HEK293 (cell line): ENCODE results near the gene SMPX.

Experiments
- CTCF ChIA-PET: fragments of 350-600 bp; formaldehyde crosslinking; extraction: SDS; loops from one replicate; lab custom pipeline; 2021; ENCODE audit warnings: antibody characterized with exemption; lab: Yijun Ruan, JAX
- POLR2A ChIA-PET: fragments of 300-600 bp; formaldehyde crosslinking; extraction: SDS; loops from one replicate; lab custom pipeline; 2020; ENCODE audit warnings: antibody characterized with exemption, inconsistent platforms; lab: Yijun Ruan, JAX
- H3K27ac ChIP-seq: fragments of 200-500 bp; sonication (Bioruptor generic); 2 replicates; pipeline ENCODE4 v1.5.1; 2014; ENCODE audit warnings: low read depth, low read length, control low read depth, inconsistent platforms; ENCODE audit errors: extremely low read depth
- H3K36me3 ChIP-seq, 2 experiments: fragments of 200-500 bp in 1 of 2; sonication (Bioruptor generic) in 1 of 2; 1 replicate in 1 of 2; 2 replicates in 1 of 2; pipeline ENCODE4 v1.5.1; 2014 to 2017; ENCODE audit warnings: inconsistent platforms in 2 of 2, low read length in 2 of 2; ENCODE audit not compliant: control insufficient read depth in 2 of 2, insufficient read depth in 1 of 2
- H3K4me1 ChIP-seq: fragments of 200-500 bp; sonication (Bioruptor generic); 2 replicates; pipeline ENCODE4 v1.5.1; 2014; ENCODE audit warnings: mild to moderate bottlenecking, low read length, inconsistent platforms; ENCODE audit not compliant: control insufficient read depth, insufficient read depth
- H3K4me3 ChIP-seq: 2 replicates; pipeline ENCODE4 v1.5.1; 2011; ENCODE audit warnings: low read depth, mild to moderate bottlenecking, control low read depth, low read length, moderate library complexity
- H3K9me3 ChIP-seq: fragments of 200-500 bp; sonication (Bioruptor generic); 2 replicates; pipeline ENCODE4 v1.5.1; 2014; ENCODE audit warnings: low read depth, low read length, inconsistent platforms; ENCODE audit not compliant: control insufficient read depth, insufficient read depth
- IKZF3 ChIP-seq: fragments of 450-650 bp; IDR thresholded peaks from 2 replicates; pipeline ENCODE4 v1.5.0; 2018; ENCODE audit warnings: missing biosample characterization, mild to moderate bottlenecking, missing genetic modification characterization, moderate library complexity
- PRDM1 ChIP-seq: fragments of 450-650 bp; formaldehyde crosslinking; IDR thresholded peaks from 2 replicates; pipeline ENCODE4; 2016; ENCODE audit warnings: missing biosample characterization, missing genetic modification characterization
- RBAK ChIP-seq: fragments of 450-650 bp; formaldehyde crosslinking; IDR thresholded peaks from 2 replicates; pipeline ENCODE4 v1.5.1; 2016; ENCODE audit warnings: missing biosample characterization, missing genetic modification characterization
- SCRT1 ChIP-seq: fragments of 450-650 bp; formaldehyde crosslinking; IDR thresholded peaks from 2 replicates; pipeline ENCODE4 v1.5.1; 2016; ENCODE audit warnings: missing biosample characterization, missing genetic modification characterization, borderline replicate concordance
- ZIC2 ChIP-seq: fragments of 450-650 bp; formaldehyde crosslinking; IDR thresholded peaks from 2 replicates; pipeline ENCODE4 v1.5.1; 2016; ENCODE audit warnings: missing biosample characterization, missing genetic modification characterization
- ZNF132 ChIP-seq: fragments of 450-650 bp; formaldehyde crosslinking; IDR thresholded peaks from 2 replicates; pipeline ENCODE4 v1.5.1; 2017; ENCODE audit warnings: missing biosample characterization, missing genetic modification characterization, borderline replicate concordance
- ZNF175 ChIP-seq: fragments of 450-650 bp; formaldehyde crosslinking; IDR thresholded peaks from 2 replicates; pipeline ENCODE4 v1.5.1; 2016; ENCODE audit warnings: missing biosample characterization, missing genetic modification characterization
- ZNF391 ChIP-seq: fragments of 450-650 bp; formaldehyde crosslinking; IDR thresholded peaks from 2 replicates; pipeline ENCODE4 v1.5.1; 2016; ENCODE audit warnings: low read depth, missing biosample characterization, missing genetic modification characterization, borderline replicate concordance
- ZNF701 ChIP-seq: fragments of 450-650 bp; formaldehyde crosslinking; IDR thresholded peaks from 2 replicates; pipeline ENCODE4 v1.5.1; 2016; ENCODE audit warnings: missing biosample characterization, missing genetic modification characterization
- ZNF785 ChIP-seq: fragments of 450-650 bp; formaldehyde crosslinking; IDR thresholded peaks from 2 replicates; pipeline ENCODE4 v1.5.1; 2016; ENCODE audit warnings: missing biosample characterization, missing genetic modification characterization
- TF ChIP-seq, protein P1 (sequence below): fragments of 450-650 bp; formaldehyde crosslinking; IDR thresholded peaks from 2 replicates; pipeline ENCODE4 v1.5.0; 2017; ENCODE audit warnings: missing biosample characterization, missing genetic modification characterization, borderline replicate concordance
- TF ChIP-seq, protein P2 (sequence below): fragments of 450-650 bp; formaldehyde crosslinking; IDR thresholded peaks from 2 replicates; pipeline ENCODE4 v1.5.1; 2016; ENCODE audit warnings: missing biosample characterization, missing genetic modification characterization
- TF ChIP-seq, protein P3 (sequence below): fragments of 450-650 bp; formaldehyde crosslinking; IDR thresholded peaks from 2 replicates; pipeline ENCODE4 v1.5.1; 2016; ENCODE audit warnings: missing biosample characterization, missing genetic modification characterization
- TF ChIP-seq, protein P4 (sequence below): fragments of 450-650 bp; formaldehyde crosslinking; IDR thresholded peaks from 2 replicates; pipeline ENCODE4 v1.5.1; 2016; ENCODE audit warnings: missing biosample characterization, missing genetic modification characterization
- TF ChIP-seq, protein P5 (sequence below): fragments of 450-650 bp; formaldehyde crosslinking; IDR thresholded peaks from 2 replicates; pipeline ENCODE4 v1.5.1; 2016; ENCODE audit warnings: missing biosample characterization, missing genetic modification characterization

SMPX gene

DNA sequence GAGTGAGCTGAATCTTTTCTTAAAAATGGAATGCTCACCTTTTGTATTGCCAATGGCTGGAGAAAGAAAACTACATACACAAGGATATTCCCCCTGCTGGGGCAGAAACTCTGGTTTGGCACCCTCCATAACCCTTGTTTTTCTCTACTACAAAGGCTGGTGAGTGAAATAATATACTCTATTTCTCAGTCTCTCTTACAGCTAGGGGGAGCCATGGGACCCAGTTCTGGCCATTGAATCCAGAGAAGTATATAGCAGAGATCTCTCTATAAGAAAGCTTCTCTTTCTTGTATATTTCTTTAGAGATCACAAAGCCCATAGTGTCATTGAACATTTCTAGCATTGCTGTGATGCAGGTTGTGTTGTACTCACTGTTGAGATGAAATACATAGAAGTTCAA, 49.8 kb downstream of the SMPX start (continued):
- TF ChIP-seq ZNF132 (tag by site-specific recombination) (no peak), ZIC2 (tag by site-specific recombination) (no peak), SCRT1 (tag by site-specific recombination) (no peak), RBAK (no peak), ZNF391 (tag by site-specific recombination) (no peak), ZNF701 (tag by site-specific recombination) (no peak), ZNF175 (tag by site-specific recombination) (no peak)
- TF ChIP-seq, protein P1, sequence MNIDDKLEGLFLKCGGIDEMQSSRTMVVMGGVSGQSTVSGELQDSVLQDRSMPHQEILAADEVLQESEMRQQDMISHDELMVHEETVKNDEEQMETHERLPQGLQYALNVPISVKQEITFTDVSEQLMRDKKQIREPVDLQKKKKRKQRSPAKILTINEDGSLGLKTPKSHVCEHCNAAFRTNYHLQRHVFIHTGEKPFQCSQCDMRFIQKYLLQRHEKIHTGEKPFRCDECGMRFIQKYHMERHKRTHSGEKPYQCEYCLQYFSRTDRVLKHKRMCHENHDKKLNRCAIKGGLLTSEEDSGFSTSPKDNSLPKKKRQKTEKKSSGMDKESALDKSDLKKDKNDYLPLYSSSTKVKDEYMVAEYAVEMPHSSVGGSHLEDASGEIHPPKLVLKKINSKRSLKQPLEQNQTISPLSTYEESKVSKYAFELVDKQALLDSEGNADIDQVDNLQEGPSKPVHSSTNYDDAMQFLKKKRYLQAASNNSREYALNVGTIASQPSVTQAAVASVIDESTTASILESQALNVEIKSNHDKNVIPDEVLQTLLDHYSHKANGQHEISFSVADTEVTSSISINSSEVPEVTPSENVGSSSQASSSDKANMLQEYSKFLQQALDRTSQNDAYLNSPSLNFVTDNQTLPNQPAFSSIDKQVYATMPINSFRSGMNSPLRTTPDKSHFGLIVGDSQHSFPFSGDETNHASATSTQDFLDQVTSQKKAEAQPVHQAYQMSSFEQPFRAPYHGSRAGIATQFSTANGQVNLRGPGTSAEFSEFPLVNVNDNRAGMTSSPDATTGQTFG (tag by site-specific recombination), result no peak
- TF ChIP-seq, protein P2, sequence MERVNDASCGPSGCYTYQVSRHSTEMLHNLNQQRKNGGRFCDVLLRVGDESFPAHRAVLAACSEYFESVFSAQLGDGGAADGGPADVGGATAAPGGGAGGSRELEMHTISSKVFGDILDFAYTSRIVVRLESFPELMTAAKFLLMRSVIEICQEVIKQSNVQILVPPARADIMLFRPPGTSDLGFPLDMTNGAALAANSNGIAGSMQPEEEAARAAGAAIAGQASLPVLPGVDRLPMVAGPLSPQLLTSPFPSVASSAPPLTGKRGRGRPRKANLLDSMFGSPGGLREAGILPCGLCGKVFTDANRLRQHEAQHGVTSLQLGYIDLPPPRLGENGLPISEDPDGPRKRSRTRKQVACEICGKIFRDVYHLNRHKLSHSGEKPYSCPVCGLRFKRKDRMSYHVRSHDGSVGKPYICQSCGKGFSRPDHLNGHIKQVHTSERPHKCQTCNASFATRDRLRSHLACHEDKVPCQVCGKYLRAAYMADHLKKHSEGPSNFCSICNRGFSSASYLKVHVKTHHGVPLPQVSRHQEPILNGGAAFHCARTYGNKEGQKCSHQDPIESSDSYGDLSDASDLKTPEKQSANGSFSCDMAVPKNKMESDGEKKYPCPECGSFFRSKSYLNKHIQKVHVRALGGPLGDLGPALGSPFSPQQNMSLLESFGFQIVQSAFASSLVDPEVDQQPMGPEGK (tag by site-specific recombination), result no peak
- TF ChIP-seq, protein P3, sequence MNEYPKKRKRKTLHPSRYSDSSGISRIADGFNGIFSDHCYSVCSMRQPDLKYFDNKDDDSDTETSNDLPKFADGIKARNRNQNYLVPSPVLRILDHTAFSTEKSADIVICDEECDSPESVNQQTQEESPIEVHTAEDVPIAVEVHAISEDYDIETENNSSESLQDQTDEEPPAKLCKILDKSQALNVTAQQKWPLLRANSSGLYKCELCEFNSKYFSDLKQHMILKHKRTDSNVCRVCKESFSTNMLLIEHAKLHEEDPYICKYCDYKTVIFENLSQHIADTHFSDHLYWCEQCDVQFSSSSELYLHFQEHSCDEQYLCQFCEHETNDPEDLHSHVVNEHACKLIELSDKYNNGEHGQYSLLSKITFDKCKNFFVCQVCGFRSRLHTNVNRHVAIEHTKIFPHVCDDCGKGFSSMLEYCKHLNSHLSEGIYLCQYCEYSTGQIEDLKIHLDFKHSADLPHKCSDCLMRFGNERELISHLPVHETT (tag by site-specific recombination), result no peak

DNA sequence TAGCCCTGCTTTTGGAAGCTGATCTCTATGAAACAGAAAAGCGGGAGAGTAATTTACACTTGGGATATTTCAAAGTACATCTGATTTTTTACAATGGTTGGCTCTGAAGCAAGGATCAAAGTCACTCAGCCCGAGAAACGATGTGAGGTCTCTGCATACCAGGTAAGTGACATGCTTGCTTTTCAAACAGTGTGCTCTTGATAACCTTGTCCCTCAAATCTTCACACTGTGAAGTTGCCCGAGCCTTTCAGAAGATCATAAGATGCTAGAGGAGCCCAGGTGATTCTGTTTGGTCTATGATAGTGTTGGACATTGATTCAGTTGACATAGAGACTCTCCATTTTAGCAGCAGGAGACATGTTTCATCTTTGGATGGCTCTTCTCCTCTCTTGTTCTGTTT, 52.7 kb downstream of the SMPX start:
- CTCF ChIA-PET, result no interaction called here
- no peak for TF ChIP-seq IKZF3 (tag by site-specific recombination)
- no peak for TF ChIP-seq ZNF785
- no peak for TF ChIP-seq PRDM1 (tag by site-specific recombination)
- TF ChIP-seq, protein P4, sequence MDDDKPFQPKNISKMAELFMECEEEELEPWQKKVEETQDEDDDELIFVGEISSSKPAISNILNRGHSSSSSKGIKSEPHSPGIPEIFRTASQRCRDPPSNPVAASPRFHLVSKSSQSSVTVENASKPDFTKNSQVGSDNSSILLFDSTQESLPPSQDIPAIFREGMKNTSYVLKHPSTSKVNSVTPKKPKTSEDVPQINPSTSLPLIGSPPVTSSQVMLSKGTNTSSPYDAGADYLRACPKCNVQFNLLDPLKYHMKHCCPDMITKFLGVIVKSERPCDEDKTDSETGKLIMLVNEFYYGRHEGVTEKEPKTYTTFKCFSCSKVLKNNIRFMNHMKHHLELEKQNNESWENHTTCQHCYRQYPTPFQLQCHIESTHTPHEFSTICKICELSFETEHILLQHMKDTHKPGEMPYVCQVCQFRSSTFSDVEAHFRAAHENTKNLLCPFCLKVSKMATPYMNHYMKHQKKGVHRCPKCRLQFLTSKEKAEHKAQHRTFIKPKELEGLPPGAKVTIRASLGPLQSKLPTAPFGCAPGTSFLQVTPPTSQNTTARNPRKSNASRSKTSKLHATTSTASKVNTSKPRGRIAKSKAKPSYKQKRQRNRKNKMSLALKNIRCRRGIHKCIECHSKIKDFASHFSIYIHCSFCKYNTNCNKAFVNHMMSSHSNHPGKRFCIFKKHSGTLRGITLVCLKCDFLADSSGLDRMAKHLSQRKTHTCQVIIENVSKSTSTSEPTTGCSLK, result no peak
- TF ChIP-seq, protein P5, sequence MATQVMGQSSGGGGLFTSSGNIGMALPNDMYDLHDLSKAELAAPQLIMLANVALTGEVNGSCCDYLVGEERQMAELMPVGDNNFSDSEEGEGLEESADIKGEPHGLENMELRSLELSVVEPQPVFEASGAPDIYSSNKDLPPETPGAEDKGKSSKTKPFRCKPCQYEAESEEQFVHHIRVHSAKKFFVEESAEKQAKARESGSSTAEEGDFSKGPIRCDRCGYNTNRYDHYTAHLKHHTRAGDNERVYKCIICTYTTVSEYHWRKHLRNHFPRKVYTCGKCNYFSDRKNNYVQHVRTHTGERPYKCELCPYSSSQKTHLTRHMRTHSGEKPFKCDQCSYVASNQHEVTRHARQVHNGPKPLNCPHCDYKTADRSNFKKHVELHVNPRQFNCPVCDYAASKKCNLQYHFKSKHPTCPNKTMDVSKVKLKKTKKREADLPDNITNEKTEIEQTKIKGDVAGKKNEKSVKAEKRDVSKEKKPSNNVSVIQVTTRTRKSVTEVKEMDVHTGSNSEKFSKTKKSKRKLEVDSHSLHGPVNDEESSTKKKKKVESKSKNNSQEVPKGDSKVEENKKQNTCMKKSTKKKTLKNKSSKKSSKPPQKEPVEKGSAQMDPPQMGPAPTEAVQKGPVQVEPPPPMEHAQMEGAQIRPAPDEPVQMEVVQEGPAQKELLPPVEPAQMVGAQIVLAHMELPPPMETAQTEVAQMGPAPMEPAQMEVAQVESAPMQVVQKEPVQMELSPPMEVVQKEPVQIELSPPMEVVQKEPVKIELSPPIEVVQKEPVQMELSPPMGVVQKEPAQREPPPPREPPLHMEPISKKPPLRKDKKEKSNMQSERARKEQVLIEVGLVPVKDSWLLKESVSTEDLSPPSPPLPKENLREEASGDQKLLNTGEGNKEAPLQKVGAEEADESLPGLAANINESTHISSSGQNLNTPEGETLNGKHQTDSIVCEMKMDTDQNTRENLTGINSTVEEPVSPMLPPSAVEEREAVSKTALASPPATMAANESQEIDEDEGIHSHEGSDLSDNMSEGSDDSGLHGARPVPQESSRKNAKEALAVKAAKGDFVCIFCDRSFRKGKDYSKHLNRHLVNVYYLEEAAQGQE (tag by site-specific recombination), result no peak
- no peak overlapping the region for H3K4me3 ChIP-seq

More for the DNA sequence above, 52.7 kb downstream of the SMPX start:
- Histone ChIP-seq H3K36me3 (no peaks in the 10 kb centered on the region), H3K27ac (no peak overlapping the region), H3K4me1 (no peaks in the 10 kb centered on the region), H3K9me3 (no peaks in the 10 kb centered on the region)
- POLR2A ChIA-PET, result no interaction called here
